Keratinocyte (primary cell): ENCODE results near the gene CYB561.

ENCODE experiments used
- CTCF ChIP-seq, 3 experiments: IDR thresholded peaks in 1 of 3; conservative IDR thresholded peaks in 1 of 3; optimal IDR thresholded peaks in 1 of 3; 2 replicates in 2 of 3; 3 replicates in 1 of 3; pipeline versions ENCODE3 to v1.5.1; 2011; ENCODE audit warnings: low read length in 3 of 3, mild to moderate bottlenecking in 3 of 3, moderate library complexity in 2 of 3, control low read depth in 1 of 3, inconsistent platforms in 1 of 3; ENCODE audit not compliant: insufficient read depth in 2 of 3; ENCODE audit errors: extremely low read depth in 1 of 3
- EZH2 ChIP-seq: IDR thresholded peaks from one replicate; pipeline ENCODE4 v1.6.1; 2012; ENCODE audit warnings: inconsistent platforms, mild to moderate bottlenecking, low read length, moderate library complexity

GRCh38 chr17:63445065-63445464 is 1.0 kb downstream of the CYB561 start:
- TF ChIP-seq CTCF (optimal IDR thresholded peaks at IDR 0.05 in 1 of 3, IDR thresholded peaks at IDR 0.05 in 1 of 3, conservative IDR thresholded peaks at IDR 0.05 in 1 of 3; ENCODE audit: extremely low read depth in 1 of 3, insufficient read depth in 2 of 3, low read length in 3 of 3), result no peak
- no peak for TF ChIP-seq EZH2
